CD4-positive, alpha-beta T cell (primary cell): ENCODE measurements around the gene PPP1R3G. TPM values are rescaled to one million over a fixed set of nuclear protein-coding genes. Genes with fewer than 3 reads are reported as not detected.
A peak's percentile ranks its signal among the peaks of the same experiment; 100 is the strongest.

Experiments
- ATAC-seq: fragments of 200-7000 bp; cut with Tn5 transposase; one replicate; pipeline ENCODE4 v1.10.0; 2022; ENCODE audit warnings: mild to moderate bottlenecking; ENCODE audit not compliant: poor library complexity
- CTCF ChIA-PET: fragments of 350-600 bp; sonication (Branson Sonifier 250); formaldehyde crosslinking; loops from one replicate; lab custom pipeline; 2021; ENCODE audit warnings: antibody characterized with exemption, inconsistent platforms; lab: Charles Lee
- POLR2A ChIA-PET: fragments of 350-600 bp; sonication (Branson Sonifier 250); formaldehyde crosslinking; loops from one replicate; lab custom pipeline; 2021; ENCODE audit warnings: antibody characterized with exemption, inconsistent platforms; lab: Charles Lee
- DNase-seq, 14 experiments: peaks; one replicate each; pipeline ENCODE4 v3.0.0-alpha.2; 2013 to 2020; ENCODE audit warnings: mixed read lengths in 2 of 14
- H3K27ac ChIP-seq, 2 donors: one replicate each; pipeline versions ENCODE4 v1.5.1 to v1.7.0; 2013; ENCODE audit warnings: low read length in 2 of 2, low read depth in 1 of 2, mild to moderate bottlenecking in 1 of 2
- H3K27me3 ChIP-seq, 2 experiments: 1 replicate in 1 of 2; 2 replicates in 1 of 2; pipeline versions ENCODE4 v1.6.1 to v1.7.0; 2013; ENCODE audit warnings: low read length in 2 of 2, control low read depth in 1 of 2, mild to moderate bottlenecking in 1 of 2, moderate library complexity in 1 of 2; ENCODE audit not compliant: insufficient read depth in 2 of 2, control insufficient read depth in 1 of 2
- H3K36me3 ChIP-seq: one replicate; pipeline ENCODE4 v1.6.1; 2013; ENCODE audit warnings: low read length, control low read depth; ENCODE audit not compliant: insufficient read depth
- H3K4me1 ChIP-seq: one replicate; pipeline ENCODE4 v1.6.1; 2013; ENCODE audit warnings: low read length, control low read depth; ENCODE audit not compliant: insufficient read depth
- H3K4me3 ChIP-seq: one replicate; pipeline ENCODE4 v1.5.1; 2013; ENCODE audit warnings: mild to moderate bottlenecking, low read length, moderate library complexity
- H3K9me3 ChIP-seq, 2 experiments: 1 replicate in 1 of 2; 2 replicates in 1 of 2; pipeline versions ENCODE4 v1.6.1 to v1.7.0; 2013; ENCODE audit warnings: low read length in 2 of 2, mild to moderate bottlenecking in 2 of 2, control low read depth in 1 of 2, moderate library complexity in 1 of 2; ENCODE audit not compliant: control insufficient read depth in 1 of 2, insufficient read depth in 1 of 2
- H3K27ac Mint-ChIP-seq: one replicate; pipeline ENCODE4 v1.8.0; 2020; ENCODE audit warnings: mixed read lengths
- H3K27me3 Mint-ChIP-seq: one replicate; pipeline ENCODE4 v1.8.0; 2021; ENCODE audit warnings: mixed read lengths
- H3K36me3 Mint-ChIP-seq: one replicate; pipeline ENCODE4 v1.8.0; 2021; ENCODE audit warnings: low read depth, mixed read lengths
- H3K4me1 Mint-ChIP-seq: one replicate; pipeline ENCODE4 v1.8.0; 2021; ENCODE audit warnings: low read depth, mixed read lengths
- H3K4me3 Mint-ChIP-seq: one replicate; pipeline ENCODE4 v1.8.0; 2020; ENCODE audit warnings: mild to moderate bottlenecking, mixed read lengths
- H3K9me3 Mint-ChIP-seq: one replicate; pipeline ENCODE4 v1.8.0; 2020; ENCODE audit warnings: mixed read lengths
- CTCF ChIP-seq: fragments of 200-600 bp; IDR thresholded peaks from one replicate; pipeline ENCODE4 v1.8.0; 2022; ENCODE audit warnings: antibody characterized with exemption, mild to moderate bottlenecking
- intact Hi-C, 2 experiments: fragments of 100-400 bp; cut with DNase I in 1 of 2; cut with micrococcal nuclease in 1 of 2; formaldehyde crosslinking; loops; one replicate each; pipeline versions ENCODE4 v1.15.1 to v1.9.0; 2023 to 2025; cut with DNase I, micrococcal nuclease
- total RNA-seq, 174 experiments: library from RNA in 2 of 174; stranded (reverse) in 2 of 174; gene quantifications; one replicate each; pipeline ENCODE4 v1.2.3 and lab custom pipeline; 2021 to 2026

Gene PPP1R3G
- total RNA-seq, 2 experiments from 2014 or later, result not detected

GRCh38 chr6:5135788-5136376 lies 50.7 kb downstream of the PPP1R3G start:
- Histone ChIP-seq H3K4me1 (no peaks in the 10 kb centered on the region), H3K27me3 (no peaks in the 10 kb centered on the region), H3K27ac (no peak overlapping the region), H3K9me3 (no peaks in the 10 kb centered on the region), H3K4me3 (no peak overlapping the region), H3K36me3 (no peaks in the 10 kb centered on the region)
- ATAC-seq, result no peak
- Mint-ChIP-seq H3K4me1 (no peaks in the 10 kb centered on the region), H3K4me3 (no peak overlapping the region), H3K27ac (no peak overlapping the region), H3K9me3 (no peaks in the 10 kb centered on the region), H3K27me3 (no peaks in the 10 kb centered on the region), H3K36me3 (no peaks in the 10 kb centered on the region)
- CTCF ChIA-PET, result no interaction called here
- POLR2A ChIA-PET, result no interaction called here
- intact Hi-C loops, result no loop called here
- DNase-seq, result peak in 10 of 14 experiments; percentile 15 to 68 (median 32)
- TF ChIP-seq CTCF, result peak; percentile 67

- Histone ChIP-seq H3K4me1 (no peaks in the 10 kb centered on the region), H3K9me3 (no peaks in the 10 kb centered on the region), H3K27me3 (no peaks in the 10 kb centered on the region), H3K4me3 (no peak overlapping the region), H3K36me3 (no peaks in the 10 kb centered on the region), H3K27ac (no peak overlapping the region)
- no peaks in the 10 kb centered on the region for H3K36me3 Mint-ChIP-seq
- ChIA-PET POLR2A (no interaction called here), CTCF (no interaction called here)
- ATAC-seq (no peak), DNase-seq (no peak)
- H3K27ac Mint-ChIP-seq, result no peak overlapping the region
- no peaks in the 10 kb centered on the region for H3K4me1 Mint-ChIP-seq
- no peak for TF ChIP-seq CTCF
- no peaks in the 10 kb centered on the region for H3K9me3 Mint-ChIP-seq
- no peak overlapping the region for H3K4me3 Mint-ChIP-seq
- no peaks in the 10 kb centered on the region for H3K27me3 Mint-ChIP-seq
- intact Hi-C loops, result no loop called here
These were observed 51.7 kb downstream of the PPP1R3G start for GRCh38 chr6:5136851-5137250.

Other genes with a start within 250 kb of the PPP1R3G start
- under 1 TPM; 0.36 to 0.69 TPM for gene RPP40, start 81.3 kb upstream of the PPP1R3G start, total RNA-seq
- 10 to 100 TPM; 24.8 to 28.1 TPM for gene LYRM4, start 175.6 kb downstream of the PPP1R3G start, total RNA-seq
- 10 to 100 TPM; 12.6 to 12.8 TPM for gene FARS2, start 176.2 kb downstream of the PPP1R3G start, total RNA-seq